A549 treated with AZD9567 at 1 μM for 4 hours (cell line): Measurements from ENCODE around the gene AMPD1. TPM values are rescaled to one million over a fixed set of nuclear protein-coding genes. Genes with fewer than 3 reads are reported as not detected.

Experiments
- total RNA-seq: library from RNA; stranded (reverse); fragments of 200-300 nt; extraction: Qiagen RNA extraction; gene quantifications from 5 replicates; pipeline ENCODE4 v1.2.3, GENCODE V29; 2022; ENCODE audit not compliant: insufficient read depth

Gene AMPD1
- 0.03 TPM in 1 of 5 replicates, not detected in the others for total RNA-seq

DNA sequence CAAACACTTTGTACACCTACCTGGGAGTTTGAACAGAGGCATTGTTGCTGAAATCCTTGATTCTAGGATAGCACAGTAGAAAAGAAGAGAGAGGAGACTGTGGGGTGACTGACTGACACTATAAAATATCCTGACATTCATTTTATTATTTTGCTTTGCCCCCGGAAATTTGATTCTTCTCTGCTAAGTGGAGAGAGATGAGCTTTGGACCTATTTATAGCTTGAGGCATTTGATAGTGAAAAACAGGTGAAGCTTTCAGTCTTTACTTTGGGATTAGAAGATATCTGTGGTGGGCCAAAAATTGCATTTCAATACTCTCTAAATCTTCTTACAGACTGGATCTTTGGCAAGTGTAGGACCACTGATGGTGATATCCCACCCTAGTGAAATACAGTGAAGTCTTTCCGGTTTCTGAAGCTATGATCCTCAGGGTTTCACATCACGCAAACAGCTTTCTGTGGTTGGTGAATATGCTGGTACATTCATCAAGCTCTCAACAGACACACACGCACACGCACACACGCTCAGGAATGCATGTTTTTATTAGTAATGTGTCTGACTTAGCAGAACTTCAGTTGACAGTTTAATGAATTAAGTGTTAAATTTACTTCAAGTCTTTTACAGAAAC lies at the start of gene AMPD1:
AMPD1 (minus strand) TSS at position 117 of the 629 bp plus-strand sequence; CDS start at position 42, 75 bp downstream.

GRCh38 chr1:114716304-114717170 lies 21.2 kb upstream of the AMPD1 start, which contains the start of gene NRAS:
Gene NRAS (minus strand): TSS chr1:114716771. CDS start chr1:114716160, 611 bp downstream.

GRCh38 chr1:114669562-114670082 lies 25.7 kb downstream of the AMPD1 start, which contains the start of gene DENND2C:
Gene DENND2C (minus strand): TSS chr1:114670049. CDS start chr1:114625984, 44,065 bp downstream.

Other genes with a start within 250 kb of the AMPD1 start
- 10.4 to 21.6 TPM (median 12.1 TPM) in 5 replicates for gene TRIM33, start 184.3 kb downstream of the AMPD1 start, total RNA-seq
- gene BCAS2, start 113.9 kb downstream of the AMPD1 start, total RNA-seq: 25.1 to 41.4 TPM (median 29.3 TPM) in 5 replicates
- gene DENND2C, start 25.5 kb downstream of the AMPD1 start, total RNA-seq: 0.46 to 0.63 TPM (median 0.52 TPM) in 4 of 5 replicates, not detected in the other
- 22.4 to 38.7 TPM (median 28.7 TPM) in 5 replicates for gene NRAS, start 21.2 kb upstream of the AMPD1 start, total RNA-seq
- gene CSDE1, start 62.4 kb upstream of the AMPD1 start, total RNA-seq: 117 to 184 TPM (median 123 TPM) in 5 replicates
- 12.1 to 17.5 TPM (median 16.9 TPM) in 5 replicates for gene SIKE1, start 85.1 kb upstream of the AMPD1 start, total RNA-seq
- gene SYCP1, start 159.3 kb upstream of the AMPD1 start, total RNA-seq: not detected in 5 replicates